Uterus (tissue), 4 donors: ENCODE measurements around the gene SMARCAD1. TPM values are rescaled to one million over a fixed set of nuclear protein-coding genes. Genes with fewer than 3 reads are reported as not detected.

Experiments
- DNase-seq, 2 donors: peaks; one replicate each; pipeline ENCODE4 v3.0.0-alpha.2; 2019 to 2020
- H3K27ac ChIP-seq, 2 donors: fragments of 200-600 bp; sonication (generic); 1 replicate in 1 of 2; 2 replicates in 1 of 2; pipeline ENCODE4 v1.5.1; 2016 to 2018
- H3K27me3 ChIP-seq, 2 donors: fragments of 200-600 bp; sonication (generic); one replicate each; pipeline ENCODE4 v1.5.1; 2018 to 2019; ENCODE audit warnings: control low read depth in 1 of 2
- H3K36me3 ChIP-seq, 2 donors: fragments of 200-600 bp; sonication (generic); one replicate each; pipeline ENCODE4 v1.5.1; 2019; ENCODE audit warnings: control low read depth in 1 of 2
- H3K4me1 ChIP-seq, 2 donors: fragments of 200-600 bp; sonication (generic); one replicate each; pipeline ENCODE4 v1.5.1; 2018 to 2019; ENCODE audit warnings: control low read depth in 1 of 2
- H3K4me3 ChIP-seq, 2 donors: fragments of 200-600 bp; sonication (generic); 1 replicate in 1 of 2; 2 replicates in 1 of 2; pipeline ENCODE4 v1.5.1; 2018 to 2019; ENCODE audit warnings: mild to moderate bottlenecking in 1 of 2
- H3K9me3 ChIP-seq, 2 donors: fragments of 200-600 bp; sonication (generic); one replicate each; pipeline ENCODE4 v1.5.1; 2019; ENCODE audit warnings: control low read depth in 1 of 2
- POLR2A ChIP-seq, 2 donors: fragments of 450-650 bp; IDR thresholded peaks; one replicate each; pipeline ENCODE4 v1.6.1; 2016; ENCODE audit warnings: antibody characterized with exemption in 2 of 2, mild to moderate bottlenecking in 1 of 2, moderate library complexity in 1 of 2
- intact Hi-C: fragments of 100-400 bp; cut with DNase I; formaldehyde crosslinking; loops from one replicate; pipeline ENCODE4 v1.15.1; 2023; ENCODE audit warnings: low total_unique reads
- total RNA-seq, 4 donors: library from RNA; depleted of rRNA in 3 of 4; stranded (reverse); fragments of >200 nt in 3 of 4; gene quantifications; one replicate each; pipeline versions ENCODE4 v1.1.0 to v1.2.4, GENCODE V29; 2014 to 2023
- TF ChIP-seq, protein P1 (sequence below), 4 experiments: fragments of 200-600 bp in 2 of 4; fragments of 450-650 bp in 2 of 4; sonication (generic) in 2 of 4; IDR thresholded peaks; one replicate each; pipeline ENCODE4 v1.5.1; 2016 to 2019; ENCODE audit warnings: antibody characterized with exemption in 4 of 4, mild to moderate bottlenecking in 2 of 4, moderate library complexity in 1 of 4
- donor health status: DM: yes; HTN: yes; CAD: no.

The SMARCAD1 gene
- total RNA-seq, 4 donors from 2014 or later = 14.9 to 84.9 (median 23.5) TPM

DNA sequence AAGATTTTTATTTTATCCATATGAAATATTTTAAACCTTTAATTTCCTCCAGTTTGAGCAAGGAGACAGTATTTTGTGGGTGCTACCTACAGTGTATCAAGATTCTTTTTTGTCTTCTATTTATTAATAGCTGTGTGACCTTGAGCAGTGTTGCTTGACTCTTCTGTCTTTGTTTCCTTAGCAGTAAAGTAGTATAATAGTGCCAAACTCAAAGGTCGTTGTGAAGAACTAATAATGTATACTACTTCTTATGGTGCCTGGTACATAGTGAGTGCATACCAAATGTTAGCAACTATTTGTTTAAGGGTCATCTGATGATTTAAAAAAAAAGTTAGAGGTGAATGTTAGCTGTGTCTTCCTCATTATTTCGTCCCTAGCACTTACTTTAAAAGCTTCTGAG is 30.5 kb downstream of the SMARCAD1 start:
- DNase-seq = no peak
- H3K4me1 ChIP-seq = no peaks in the 10 kb centered on the region
- H3K36me3 ChIP-seq = no peaks in the 10 kb centered on the region
- no peaks in the 10 kb centered on the region for H3K9me3 ChIP-seq
- H3K4me3 ChIP-seq = no peak overlapping the region
- no peak overlapping the region for H3K27ac ChIP-seq
- intact Hi-C loops = no loop called here
- no peak for TF ChIP-seq POLR2A (IDR thresholded peaks at IDR 0.05)
- TF ChIP-seq, protein P1, sequence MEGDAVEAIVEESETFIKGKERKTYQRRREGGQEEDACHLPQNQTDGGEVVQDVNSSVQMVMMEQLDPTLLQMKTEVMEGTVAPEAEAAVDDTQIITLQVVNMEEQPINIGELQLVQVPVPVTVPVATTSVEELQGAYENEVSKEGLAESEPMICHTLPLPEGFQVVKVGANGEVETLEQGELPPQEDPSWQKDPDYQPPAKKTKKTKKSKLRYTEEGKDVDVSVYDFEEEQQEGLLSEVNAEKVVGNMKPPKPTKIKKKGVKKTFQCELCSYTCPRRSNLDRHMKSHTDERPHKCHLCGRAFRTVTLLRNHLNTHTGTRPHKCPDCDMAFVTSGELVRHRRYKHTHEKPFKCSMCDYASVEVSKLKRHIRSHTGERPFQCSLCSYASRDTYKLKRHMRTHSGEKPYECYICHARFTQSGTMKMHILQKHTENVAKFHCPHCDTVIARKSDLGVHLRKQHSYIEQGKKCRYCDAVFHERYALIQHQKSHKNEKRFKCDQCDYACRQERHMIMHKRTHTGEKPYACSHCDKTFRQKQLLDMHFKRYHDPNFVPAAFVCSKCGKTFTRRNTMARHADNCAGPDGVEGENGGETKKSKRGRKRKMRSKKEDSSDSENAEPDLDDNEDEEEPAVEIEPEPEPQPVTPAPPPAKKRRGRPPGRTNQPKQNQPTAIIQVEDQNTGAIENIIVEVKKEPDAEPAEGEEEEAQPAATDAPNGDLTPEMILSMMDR (IDR thresholded peaks at IDR 0.05) = no peak
- H3K27me3 ChIP-seq = no peaks in the 10 kb centered on the region

DNA sequence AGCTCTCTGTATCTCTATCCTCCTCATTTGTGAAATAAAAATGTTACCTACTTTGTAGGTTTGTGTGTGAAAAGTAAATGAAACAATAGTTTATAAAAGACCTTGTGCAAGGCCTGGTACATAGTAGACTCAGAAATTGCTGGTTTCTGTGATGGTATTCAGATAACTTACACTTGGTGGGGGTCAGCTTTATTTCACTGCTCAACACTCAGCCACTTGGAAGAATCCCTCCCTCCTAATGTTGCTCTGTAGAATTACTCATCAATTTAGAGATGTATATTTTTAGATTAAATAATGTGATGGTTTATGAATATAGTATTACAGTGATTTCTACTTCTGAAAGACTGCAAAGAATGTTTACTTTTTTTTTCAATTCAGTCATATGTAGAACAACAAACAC is 32.7 kb downstream of the SMARCAD1 start:
- Histone ChIP-seq H3K36me3 (no peaks in the 10 kb centered on the region), H3K4me3 (no peak overlapping the region), H3K4me1 (no peaks in the 10 kb centered on the region), H3K9me3 (no peaks in the 10 kb centered on the region), H3K27ac (no peak overlapping the region), H3K27me3 (no peaks in the 10 kb centered on the region)
- intact Hi-C loops = no loop called here
- no peak for TF ChIP-seq POLR2A (IDR thresholded peaks at IDR 0.05)
- TF ChIP-seq, protein P1 (IDR thresholded peaks at IDR 0.05) = no peak
- DNase-seq = no peak

GRCh38 chr4:94244087-94244828 is 36.6 kb downstream of the SMARCAD1 start:
- Histone ChIP-seq H3K36me3 (no peaks in the 10 kb centered on the region), H3K27me3 (no peaks in the 10 kb centered on the region), H3K27ac (no peak overlapping the region), H3K9me3 (no peaks in the 10 kb centered on the region), H3K4me3 (no peak overlapping the region), H3K4me1 (no peaks in the 10 kb centered on the region)
- intact Hi-C loops = no loop called here
- TF ChIP-seq POLR2A (IDR thresholded peaks at IDR 0.05) = no peak
- TF ChIP-seq, protein P1 (IDR thresholded peaks at IDR 0.05) = no peak
- no peak for DNase-seq

DNA sequence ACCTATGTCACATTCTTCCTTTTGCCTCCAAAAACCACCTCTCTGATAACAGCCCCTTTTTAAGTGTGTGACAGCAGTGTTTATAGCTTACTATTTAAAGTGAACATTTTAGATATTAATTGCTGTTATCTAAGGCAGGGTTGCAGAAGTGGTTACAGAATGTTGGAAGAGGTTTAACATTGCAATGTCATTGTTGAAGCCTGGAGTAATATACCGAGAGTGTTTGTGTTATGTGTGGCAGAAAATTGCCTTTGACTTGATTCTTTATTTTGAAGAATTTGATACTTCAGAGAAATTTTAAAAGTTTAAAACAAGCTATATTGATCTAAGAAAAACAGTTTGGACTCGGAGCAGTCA is 37.1 kb downstream of the SMARCAD1 start:
- Histone ChIP-seq H3K9me3 (no peaks in the 10 kb centered on the region), H3K27ac (no peak overlapping the region), H3K4me1 (no peaks in the 10 kb centered on the region), H3K36me3 (no peaks in the 10 kb centered on the region), H3K4me3 (no peak overlapping the region), H3K27me3 (no peaks in the 10 kb centered on the region)
- TF ChIP-seq POLR2A (IDR thresholded peaks at IDR 0.05) = no peak
- TF ChIP-seq, protein P1 (IDR thresholded peaks at IDR 0.05) = no peak
- intact Hi-C loops = no loop called here
- no peak for DNase-seq

DNA sequence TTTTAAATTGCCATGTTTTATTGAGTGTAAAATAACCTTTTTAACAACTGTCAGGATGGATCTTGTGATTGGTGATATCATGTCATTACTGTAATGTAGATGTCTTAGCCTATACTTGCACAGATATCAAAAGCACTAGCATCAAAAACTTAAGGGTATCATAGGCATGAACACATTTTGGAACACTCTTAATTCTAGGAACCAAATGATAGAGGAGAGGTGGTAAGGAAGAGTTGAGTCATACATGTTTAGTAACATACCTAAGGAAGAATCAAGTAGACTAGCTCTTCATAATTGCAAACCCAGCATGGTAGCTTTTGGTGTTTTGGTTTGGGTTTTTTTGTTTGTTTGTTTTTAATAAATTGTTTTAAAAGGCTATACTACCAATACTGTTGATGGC is 43.4 kb downstream of the SMARCAD1 start:
- TF ChIP-seq, protein P1 (IDR thresholded peaks at IDR 0.05) = no peak
- no peak for TF ChIP-seq POLR2A (IDR thresholded peaks at IDR 0.05)
- H3K9me3 ChIP-seq = no peaks in the 10 kb centered on the region
- DNase-seq = no peak
- H3K4me3 ChIP-seq = no peak overlapping the region
- H3K27ac ChIP-seq = no peak overlapping the region
- intact Hi-C loops = no loop called here
- no peaks in the 10 kb centered on the region for H3K4me1 ChIP-seq
- no peaks in the 10 kb centered on the region for H3K36me3 ChIP-seq
- no peaks in the 10 kb centered on the region for H3K27me3 ChIP-seq
